Activated B cell treated with CpG ODN at 0.5 μM for 24 hours (primary cell): ENCODE measurements around the gene ESRP2. TPM values are rescaled to one million over a fixed set of nuclear protein-coding genes. Genes with fewer than 3 reads are reported as not detected.

Source experiments
- ATAC-seq: fragments of 200-7000 bp; cut with Tn5 transposase; one replicate; pipeline ENCODE4 v1.10.0; 2021; ENCODE audit warnings: low read depth, mild to moderate bottlenecking, moderate library complexity
- CTCF ChIA-PET: fragments of 350-600 bp; sonication (Branson Sonifier 250); formaldehyde crosslinking; loops from one replicate; lab custom pipeline; 2021; ENCODE audit warnings: antibody characterized with exemption; lab: Charles Lee
- POLR2A ChIA-PET: fragments of 350-600 bp; sonication (Branson Sonifier 250); formaldehyde crosslinking; loops from one replicate; lab custom pipeline; 2021; ENCODE audit warnings: antibody characterized with exemption; lab: Charles Lee
- DNase-seq: peaks from one replicate; pipeline ENCODE4 v3.0.0; 2022
- H3K27ac Mint-ChIP-seq: one replicate; pipeline ENCODE4 v1.8.0; 2020; ENCODE audit warnings: mixed read lengths
- H3K27me3 Mint-ChIP-seq: one replicate; pipeline ENCODE4 v1.8.0; 2021; ENCODE audit warnings: mixed read lengths
- H3K36me3 Mint-ChIP-seq: one replicate; pipeline ENCODE4 v1.8.0; 2021; ENCODE audit warnings: low read depth, mixed read lengths
- H3K4me1 Mint-ChIP-seq: one replicate; pipeline ENCODE4 v1.8.0; 2021; ENCODE audit warnings: mixed read lengths
- H3K4me3 Mint-ChIP-seq: one replicate; pipeline ENCODE4 v1.8.0; 2020; ENCODE audit warnings: mild to moderate bottlenecking, mixed read lengths
- H3K9me3 Mint-ChIP-seq: one replicate; pipeline ENCODE4 v1.8.0; 2020; ENCODE audit warnings: mixed read lengths
- intact Hi-C: fragments of 100-400 bp; cut with micrococcal nuclease; formaldehyde crosslinking; loops from one replicate; pipeline ENCODE4 v1.15.1; 2024
- total RNA-seq: library from RNA; stranded (reverse); gene quantifications from 2 replicates; pipeline ENCODE4 v1.2.3, GENCODE V29; 2022
- TF ChIP-seq, protein P1 (sequence below): fragments of 200-600 bp; IDR thresholded peaks from one replicate; pipeline ENCODE4 v1.8.0; 2022; ENCODE audit warnings: antibody characterized with exemption, mild to moderate bottlenecking

The ESRP2 gene
- 0.10 and 0.40 TPM in 2 replicates for total RNA-seq

DNA sequence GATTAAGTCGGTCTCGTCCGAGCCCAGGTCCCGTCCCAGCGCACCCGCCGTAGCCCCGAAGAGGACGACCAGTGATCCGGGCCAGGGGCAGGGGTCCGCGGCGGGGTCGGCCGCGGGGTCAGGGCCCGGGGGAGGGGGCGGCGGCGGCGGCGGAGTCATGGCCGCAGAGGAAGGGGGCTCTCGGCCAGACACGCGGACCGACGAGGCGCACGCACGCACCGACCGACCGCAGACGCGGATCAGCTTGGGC is at the start of gene ESRP2:
TSS of gene ESRP2 (minus strand) at position 241 of the 250 bp plus-strand sequence. CDS start at position 159, 82 bp downstream.
- peak within 1 kb of the TSS; percentile 93 for H3K4me3 Mint-ChIP-seq
- intact Hi-C loops, result loop anchor here (2.0 to 10.0 kb wide), 4 partner anchors 29 to 751 kb away; partner anchors contain the start of genes ACD, AGRP, ATP6V0D1 and C16orf86

DNA sequence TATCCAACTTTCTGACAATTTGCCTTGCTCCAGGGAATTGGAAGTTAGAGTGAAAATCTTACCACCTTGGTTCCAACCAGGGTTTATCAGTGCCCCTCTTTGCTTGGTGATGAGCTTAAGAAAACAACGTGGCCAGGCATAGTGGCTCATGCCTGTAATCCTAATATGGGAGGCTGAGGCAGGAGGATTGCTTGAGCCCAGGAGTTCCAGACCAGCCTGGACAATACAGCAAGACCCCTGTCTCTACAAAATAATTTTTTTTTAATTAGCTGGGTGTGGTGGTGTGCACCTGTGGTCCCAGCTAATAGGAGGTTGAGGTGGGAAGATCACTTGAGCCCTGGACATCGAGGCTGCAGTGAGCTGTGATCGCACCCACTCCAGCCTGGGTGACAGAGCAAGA is 49.8 kb upstream of the ESRP2 start:
- DNase-seq (no peak), ATAC-seq (no peak)
- Mint-ChIP-seq H3K4me3 (no peak overlapping the region), H3K36me3 (peaks cover 48% of the 10 kb centered on the region), H3K27me3 (no peaks in the 10 kb centered on the region), H3K4me1 (peaks cover 94% of the 10 kb centered on the region), H3K9me3 (no peaks in the 10 kb centered on the region), H3K27ac (peak overlapping the region; percentile 86)
- ChIA-PET POLR2A (interaction anchor here (0.7 to 4.7 kb wide), 10 partner anchors 9 to 1375 kb away, joined by 3 to 61 read pairs (median 6); partner anchors contain the start of genes DDX28, DUS2, PRMT7 and SLC7A6), CTCF (interaction anchor here (1.0 to 11.0 kb wide), 4 partner anchors 14 to 43 kb away, joined by 3 to 166 read pairs (median 8); partner anchors contain the start of genes PRMT7, SLC7A6 and SLC7A6OS)
- intact Hi-C loops, result loop anchor here (1.0 to 5.0 kb wide), 3 partner anchors 10 to 902 kb away; partner anchors contain the start of genes SLC7A6OS and SNTB2
- TF ChIP-seq, protein P1, sequence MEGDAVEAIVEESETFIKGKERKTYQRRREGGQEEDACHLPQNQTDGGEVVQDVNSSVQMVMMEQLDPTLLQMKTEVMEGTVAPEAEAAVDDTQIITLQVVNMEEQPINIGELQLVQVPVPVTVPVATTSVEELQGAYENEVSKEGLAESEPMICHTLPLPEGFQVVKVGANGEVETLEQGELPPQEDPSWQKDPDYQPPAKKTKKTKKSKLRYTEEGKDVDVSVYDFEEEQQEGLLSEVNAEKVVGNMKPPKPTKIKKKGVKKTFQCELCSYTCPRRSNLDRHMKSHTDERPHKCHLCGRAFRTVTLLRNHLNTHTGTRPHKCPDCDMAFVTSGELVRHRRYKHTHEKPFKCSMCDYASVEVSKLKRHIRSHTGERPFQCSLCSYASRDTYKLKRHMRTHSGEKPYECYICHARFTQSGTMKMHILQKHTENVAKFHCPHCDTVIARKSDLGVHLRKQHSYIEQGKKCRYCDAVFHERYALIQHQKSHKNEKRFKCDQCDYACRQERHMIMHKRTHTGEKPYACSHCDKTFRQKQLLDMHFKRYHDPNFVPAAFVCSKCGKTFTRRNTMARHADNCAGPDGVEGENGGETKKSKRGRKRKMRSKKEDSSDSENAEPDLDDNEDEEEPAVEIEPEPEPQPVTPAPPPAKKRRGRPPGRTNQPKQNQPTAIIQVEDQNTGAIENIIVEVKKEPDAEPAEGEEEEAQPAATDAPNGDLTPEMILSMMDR, result no peak

More for the DNA sequence above, at the start of gene ESRP2:
- TF ChIP-seq, protein P1, result no peak
- POLR2A ChIA-PET, result interaction anchor here (0.6 to 2.0 kb wide), 2 partner anchors 9 to 234 kb away, joined by 4 to 13 read pairs; partner anchors contain the start of gene PLA2G15
- Mint-ChIP-seq H3K9me3 (no peaks in the 10 kb centered on the region), H3K27ac (peak within 1 kb of the TSS; percentile 52), H3K36me3 (peaks cover 6% of the 10 kb centered on the region), H3K4me1 (peaks cover 33% of the 10 kb centered on the region), H3K27me3 (no peaks in the 10 kb centered on the region)
- DNase-seq (no peak), ATAC-seq (no peak)
- CTCF ChIA-PET, result interaction anchor here (2.2 kb wide), 1 partner anchor 26 kb away, joined by 8 read pairs; no protein-coding TSS in a partner anchor

DNA sequence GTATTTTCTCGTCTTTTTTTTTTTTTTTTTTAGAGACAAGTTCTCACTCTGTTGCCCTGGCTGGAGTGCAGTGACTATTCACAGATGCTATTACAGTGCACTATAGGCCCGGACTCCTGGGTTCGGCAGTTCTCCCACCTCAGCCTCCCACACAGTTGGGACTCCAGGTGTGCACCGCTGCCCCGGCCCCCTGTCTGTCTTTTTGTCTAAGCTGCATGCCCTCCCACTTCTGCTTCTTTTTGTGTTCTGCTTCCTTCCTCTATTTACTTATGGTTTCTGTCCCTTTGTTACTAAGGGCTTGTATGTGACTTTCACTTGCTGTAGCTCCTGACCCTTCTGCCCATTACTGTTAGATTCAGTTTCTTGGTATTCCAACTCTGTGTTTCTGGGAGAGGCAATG is 48.9 kb upstream of the ESRP2 start:
- intact Hi-C loops, result loop anchor here (1.0 to 5.0 kb wide), 3 partner anchors 10 to 902 kb away; partner anchors contain the start of genes SLC7A6OS and SNTB2
- Mint-ChIP-seq H3K4me1 (peaks cover 92% of the 10 kb centered on the region), H3K9me3 (no peaks in the 10 kb centered on the region), H3K27ac (peak overlapping the region; percentile 86), H3K27me3 (no peaks in the 10 kb centered on the region), H3K4me3 (peak overlapping the region; percentile 76), H3K36me3 (peaks cover 48% of the 10 kb centered on the region)
- POLR2A ChIA-PET, result interaction anchor here (0.6 to 4.7 kb wide), 11 partner anchors 9 to 456 kb away, joined by 3 to 61 read pairs (median 7); partner anchors contain the start of genes DDX28, DUS2, PLA2G15 and PRMT7
- CTCF ChIA-PET, result interaction anchor here (1.0 to 11.0 kb wide), 4 partner anchors 11 to 44 kb away, joined by 3 to 166 read pairs (median 10); partner anchors contain the start of gene SLC7A6
- ATAC-seq, result peak; percentile 50
- TF ChIP-seq, protein P1, result no peak
- peak; percentile 42 for DNase-seq

DNA sequence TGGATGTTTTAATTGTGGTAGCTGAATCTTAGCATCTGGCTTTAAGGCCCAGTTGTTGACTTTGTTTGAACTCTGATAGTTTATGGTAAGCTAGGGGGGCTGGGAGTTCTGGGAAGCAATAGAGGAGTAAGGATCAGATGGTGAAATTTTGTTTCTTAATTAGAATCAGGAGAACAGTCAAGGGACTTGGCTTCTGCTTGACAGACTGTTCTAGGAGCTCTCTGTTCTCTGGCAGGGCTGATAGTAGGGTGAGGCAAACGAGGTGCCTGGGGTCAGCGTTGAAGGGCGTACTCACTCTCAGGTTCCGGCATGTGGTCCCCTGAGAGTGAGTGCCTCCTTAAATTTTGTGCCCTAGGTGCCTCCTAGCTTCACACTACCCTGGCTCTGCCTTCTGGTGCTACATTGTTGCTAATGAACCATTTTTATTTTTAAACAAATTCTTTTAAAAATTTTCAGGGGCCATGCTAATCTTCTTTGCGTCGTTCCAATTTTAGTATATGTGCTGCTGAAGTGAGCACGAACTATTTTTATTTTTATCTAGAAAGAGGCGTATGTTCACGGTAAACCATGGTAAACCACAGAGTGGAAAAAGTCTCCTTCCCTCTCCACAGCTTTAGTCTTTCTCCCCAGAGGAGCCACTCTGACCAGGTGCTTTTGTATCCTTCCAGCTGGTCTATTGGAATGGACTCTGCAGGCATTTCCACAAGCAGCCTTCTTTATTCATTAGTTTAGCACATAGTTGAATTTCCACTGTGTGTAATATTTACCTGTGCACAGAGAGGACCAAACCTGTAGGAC is 48.1 kb upstream of the ESRP2 start:
- ATAC-seq, result peak; percentile 20
- no peaks in the 10 kb centered on the region for H3K27me3 Mint-ChIP-seq
- intact Hi-C loops, result no loop called here

More for the DNA sequence above, 48.1 kb upstream of the ESRP2 start:
- TF ChIP-seq, protein P1, result no peak
- no peak for DNase-seq
- ChIA-PET CTCF (interaction anchor here (1.0 to 11.0 kb wide), 6 partner anchors 9 to 45 kb away, joined by 3 to 166 read pairs (median 6); partner anchors contain the start of gene SLC7A6), POLR2A (interaction anchor here (0.6 to 4.7 kb wide), 11 partner anchors 9 to 457 kb away, joined by 3 to 61 read pairs (median 4); partner anchors contain the start of genes PLA2G15, PRMT7, SLC7A6 and SLC7A6OS)
- H3K4me3 Mint-ChIP-seq, result peak overlapping the region; percentile 76
- peaks cover 46% of the 10 kb centered on the region for H3K36me3 Mint-ChIP-seq
- H3K27ac Mint-ChIP-seq, result peak overlapping the region; percentile 86
- H3K4me1 Mint-ChIP-seq, result peaks cover 84% of the 10 kb centered on the region
- no peaks in the 10 kb centered on the region for H3K9me3 Mint-ChIP-seq
